Stimulated activated naive CD4-positive, alpha-beta T cell treated with Interleukin-2 at 50 U/mL for 16 hours (primary cell): ENCODE data around the gene RPS8.
"Not testable (repeated sequence)": the region's sequence is repeated elsewhere in the genome, so short reads cannot be mapped to it uniquely, and the experiment has no call there.

ENCODE experiments used
- DNase-seq: peaks from one replicate; lab custom pipeline; 2025; lab: John Stamatoyannopoulos, UW

RPS8 gene

DNA sequence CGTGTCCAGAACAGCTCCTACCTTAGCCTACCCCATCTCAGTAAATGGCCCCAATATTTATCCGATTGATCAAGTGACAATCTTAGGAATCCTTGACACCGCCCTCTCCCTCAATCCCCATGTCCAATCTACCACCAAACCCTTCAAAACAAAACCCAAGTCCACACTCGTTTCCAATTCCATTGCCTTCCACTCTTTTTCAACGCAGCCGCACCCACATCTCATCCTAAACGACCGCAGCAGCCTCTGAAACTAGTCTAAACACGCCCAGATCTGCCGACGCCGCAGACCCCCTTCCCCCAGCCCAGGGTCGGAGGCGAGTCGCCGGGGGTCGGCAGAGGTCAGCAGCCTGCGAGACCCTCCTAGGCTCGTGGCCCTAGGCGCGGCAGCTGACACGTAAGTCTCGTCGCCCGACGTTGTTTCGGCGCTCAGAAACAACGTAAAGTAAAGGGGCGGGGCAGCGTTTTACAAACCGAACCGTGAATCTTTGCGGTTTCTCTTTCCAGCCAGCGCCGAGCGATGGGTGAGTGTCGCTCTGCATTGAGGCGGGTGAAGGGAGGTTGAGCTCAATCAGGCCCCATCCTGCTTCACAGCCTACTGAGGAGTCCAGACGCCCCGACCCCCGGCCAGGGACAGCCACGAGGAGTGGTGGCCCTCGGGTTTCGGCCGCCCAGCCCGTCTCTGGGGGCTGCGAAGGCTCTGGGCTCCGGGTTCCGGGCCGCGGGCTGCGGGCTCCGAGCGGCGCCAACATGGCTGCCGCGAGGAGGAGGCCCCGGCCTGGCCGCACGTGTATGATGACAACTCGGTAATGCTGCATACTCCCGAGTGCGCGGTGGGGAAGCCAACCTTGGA, at the start of gene RPS8:
Gene RPS8, plus strand, starts transcription at position 463 of the 852 bp plus-strand sequence. Its CDS starts 57 bp downstream, at position 520.
- peak; percentile 89 for DNase-seq

DNA sequence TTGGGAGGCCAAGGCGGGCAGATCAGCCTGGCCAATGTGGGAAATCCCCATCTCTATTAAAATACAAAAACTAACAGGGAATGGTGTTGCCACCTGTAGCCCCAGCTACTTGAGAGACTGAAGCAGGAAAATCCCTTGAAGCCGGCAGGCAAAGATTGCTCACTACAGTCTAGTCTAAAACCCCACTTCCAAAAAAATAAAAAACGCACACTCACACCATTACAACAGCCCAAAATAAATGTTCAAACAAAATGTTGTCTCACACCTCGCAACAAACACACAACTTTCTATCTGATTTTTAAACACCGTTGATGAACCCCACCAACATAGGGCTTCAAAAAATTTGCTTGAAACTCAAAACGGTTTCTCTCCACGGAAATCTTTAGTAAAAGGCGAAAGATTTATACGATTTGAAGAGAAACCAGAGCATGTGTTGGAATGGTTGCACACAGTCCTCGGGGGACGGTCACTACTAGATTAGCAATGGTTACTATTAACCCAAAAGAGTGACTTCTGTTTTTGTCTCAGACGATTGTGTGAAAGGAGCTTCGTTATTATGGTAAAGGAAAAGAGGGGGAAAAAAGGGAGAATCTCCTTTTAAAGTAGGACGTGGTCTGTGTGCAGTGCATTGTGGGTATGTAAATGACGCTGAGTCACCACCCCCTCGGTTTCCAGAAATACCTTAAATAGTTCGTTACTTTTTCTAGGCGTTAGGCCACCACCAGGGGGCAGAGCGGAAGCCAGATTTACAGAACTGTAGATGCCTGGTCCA, 44.4 kb upstream of the RPS8 start, which contains the start of gene RNU5D-1:
Gene RNU5D-1, minus strand, starts transcription at position 430 of the 772 bp plus-strand sequence.
- DNase-seq = peak; percentile 90

- DNase-seq = no peak
Observed at GRCh38 chr1:44733365-44733764, 42.0 kb upstream of the RPS8 start.

DNA sequence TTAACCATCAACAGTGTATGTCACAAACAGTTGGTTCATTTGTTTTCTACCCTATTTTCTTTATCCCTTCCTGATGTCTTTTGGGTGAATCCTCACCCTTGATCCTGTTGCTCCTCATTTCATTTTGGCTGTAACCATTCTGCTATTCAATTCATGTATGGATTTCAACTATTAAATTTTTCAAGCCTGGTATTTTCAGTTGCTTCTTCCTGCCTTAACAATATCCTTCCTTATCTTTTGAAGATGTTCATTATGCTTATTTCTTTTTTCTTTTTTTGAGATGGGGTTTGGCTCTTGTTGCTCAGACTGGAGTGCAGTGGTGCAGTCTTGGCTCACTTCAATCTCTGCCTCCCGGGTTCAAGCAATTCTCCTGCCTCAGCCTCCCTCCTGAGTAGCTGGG, 41.6 kb upstream of the RPS8 start:
- DNase-seq = no peak

GRCh38 chr1:44735992-44736391, 39.3 kb upstream of the RPS8 start:
- no peak for DNase-seq

DNA sequence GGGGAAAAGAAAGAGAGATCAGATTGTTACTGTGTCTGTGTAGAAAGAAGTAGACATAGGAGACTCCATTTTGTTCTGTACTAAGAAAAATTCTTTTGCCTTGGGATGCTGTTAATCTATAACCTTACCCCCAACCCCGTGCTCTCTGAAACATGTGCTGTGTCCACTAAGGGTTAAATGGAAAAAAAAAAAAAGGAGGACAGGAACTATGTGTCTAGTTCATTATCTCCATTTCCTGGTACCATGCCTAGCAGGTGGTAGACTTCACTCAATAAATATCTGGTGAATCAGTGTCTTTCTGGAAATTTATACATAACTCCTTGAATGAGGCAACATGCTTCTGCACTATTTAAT, 36.4 kb upstream of the RPS8 start:
- DNase-seq = not testable (repeated sequence)

DNA sequence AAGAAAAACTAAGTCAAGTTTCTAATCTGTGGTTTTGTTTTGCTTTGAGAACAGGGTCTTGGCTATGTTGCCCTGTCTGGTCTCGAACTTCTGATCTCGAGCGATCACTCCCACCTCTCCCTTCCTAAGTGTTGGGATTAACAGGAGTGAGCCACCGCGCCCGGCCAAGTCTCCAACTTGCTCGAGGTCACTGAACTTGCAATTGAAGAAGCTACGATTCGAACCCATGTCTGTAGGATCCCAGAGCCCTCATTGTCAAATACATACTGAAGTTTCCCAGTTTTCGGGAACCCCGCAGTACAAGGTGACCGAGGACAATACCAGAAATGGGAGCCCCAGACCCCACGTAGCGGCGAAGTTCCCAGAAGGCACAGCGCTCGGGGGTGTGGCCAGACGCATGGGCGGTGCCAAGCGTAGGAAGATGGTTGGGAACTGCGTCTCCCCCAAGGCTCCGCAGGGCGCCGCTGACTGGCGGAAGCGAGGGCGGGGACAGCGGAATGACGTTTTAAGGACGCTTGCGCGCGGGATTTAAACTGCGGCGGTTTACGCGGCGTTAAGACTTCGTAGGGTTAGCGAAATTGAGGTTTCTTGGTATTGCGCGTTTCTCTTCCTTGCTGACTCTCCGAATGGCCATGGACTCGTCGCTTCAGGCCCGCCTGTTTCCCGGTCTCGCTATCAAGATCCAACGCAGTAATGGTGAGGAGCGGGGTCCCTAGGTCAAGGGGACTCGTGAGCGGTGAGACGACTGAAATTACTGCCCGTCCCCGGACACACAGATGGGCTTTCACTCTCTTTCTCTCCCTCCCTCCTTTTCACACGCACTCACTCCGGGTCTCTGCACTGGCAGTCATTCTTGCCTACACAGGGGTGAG, 35.8 kb upstream of the RPS8 start, which contains the start of gene KIF2C:
Gene KIF2C, plus strand, starts transcription at position 531 of the 872 bp plus-strand sequence. Its CDS starts 96 bp downstream, at position 627.
- peak; percentile 97 for DNase-seq

GRCh38 chr1:44740179-44740617, 35.1 kb upstream of the RPS8 start:
- no peak for DNase-seq

DNA sequence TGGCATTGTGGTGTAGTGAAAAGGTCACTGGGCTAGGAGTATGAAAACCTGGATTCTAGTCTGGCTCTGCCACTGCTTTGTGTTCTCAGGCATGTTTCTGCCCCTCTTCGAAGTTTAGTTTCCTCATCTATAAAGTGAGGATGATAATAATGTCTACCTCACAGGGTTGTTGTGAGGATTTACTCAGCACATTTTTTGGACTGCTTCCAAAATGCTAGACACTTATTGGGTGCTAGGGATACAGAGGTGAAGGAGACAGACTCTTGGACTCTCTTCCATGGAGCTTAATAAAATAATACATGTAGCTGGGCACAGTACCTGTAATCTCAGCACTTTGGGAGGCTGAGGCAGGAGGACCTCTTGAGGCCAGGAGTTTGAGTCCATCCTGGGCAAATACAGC, 32.1 kb upstream of the RPS8 start:
- DNase-seq = no peak

- no peak for DNase-seq
Observed at GRCh38 chr1:44747878-44748277, 27.5 kb upstream of the RPS8 start.

DNA sequence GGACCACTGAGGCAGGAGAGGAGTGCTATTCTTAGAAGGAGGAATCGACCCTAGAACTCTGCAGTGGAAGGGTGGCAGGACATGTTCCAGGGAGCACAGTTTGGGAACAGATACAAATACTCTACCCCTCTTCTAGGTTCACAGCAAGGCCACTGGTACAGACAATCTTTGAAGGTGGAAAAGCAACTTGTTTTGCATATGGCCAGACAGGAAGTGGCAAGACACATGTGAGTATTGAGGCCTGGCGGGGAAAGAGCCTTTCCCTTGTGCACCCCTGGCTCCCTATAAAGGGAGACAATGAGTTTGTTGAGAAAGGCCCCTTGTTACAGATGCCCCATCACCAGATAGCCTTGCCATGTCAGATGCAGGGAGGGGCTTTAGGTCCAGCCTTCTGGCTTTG, 17.9 kb upstream of the RPS8 start:
- no peak for DNase-seq

GRCh38 chr1:44759077-44759476, 16.3 kb upstream of the RPS8 start:
- DNase-seq = no peak

DNA sequence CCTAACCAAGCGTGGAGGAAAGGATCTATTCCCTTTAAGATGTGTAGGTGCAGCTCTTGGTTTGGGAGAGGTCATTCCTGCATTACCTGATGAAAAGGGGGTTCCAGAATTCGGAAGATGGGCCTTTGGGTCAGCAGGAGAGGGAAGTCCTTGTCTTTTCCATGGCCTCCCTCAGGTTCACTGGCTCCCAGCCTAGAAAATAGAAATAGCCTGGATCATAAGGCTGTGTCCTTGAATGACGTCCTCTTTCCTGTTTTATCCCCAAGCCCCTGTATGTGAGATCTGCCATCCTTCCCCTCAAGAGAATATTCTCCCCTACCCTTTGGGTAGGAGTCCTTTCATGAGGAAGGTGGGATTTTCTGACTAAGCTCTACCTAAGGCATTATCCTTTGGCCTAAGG, 14.5 kb upstream of the RPS8 start:
- no peak for DNase-seq

DNA sequence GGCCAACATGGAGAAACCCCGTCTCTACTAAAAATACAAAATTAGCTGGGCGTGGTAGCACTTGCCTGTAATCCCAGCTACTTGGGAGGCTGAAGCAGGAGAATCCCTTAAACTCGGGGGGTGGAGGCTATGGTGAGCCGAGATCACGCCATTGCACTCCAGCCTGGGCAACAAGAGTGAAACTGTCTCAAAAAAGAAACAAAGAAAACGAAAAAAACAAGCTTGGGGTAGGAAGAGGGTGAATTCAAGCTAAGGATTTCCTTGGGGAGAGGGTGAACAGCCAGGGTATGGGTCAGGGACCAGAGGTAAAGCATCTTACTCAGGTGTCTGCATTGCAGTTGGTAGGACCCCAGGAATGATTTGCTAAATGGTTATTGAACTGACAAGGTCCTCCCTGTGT, 8.9 kb upstream of the RPS8 start:
- not testable (repeated sequence) for DNase-seq

DNA sequence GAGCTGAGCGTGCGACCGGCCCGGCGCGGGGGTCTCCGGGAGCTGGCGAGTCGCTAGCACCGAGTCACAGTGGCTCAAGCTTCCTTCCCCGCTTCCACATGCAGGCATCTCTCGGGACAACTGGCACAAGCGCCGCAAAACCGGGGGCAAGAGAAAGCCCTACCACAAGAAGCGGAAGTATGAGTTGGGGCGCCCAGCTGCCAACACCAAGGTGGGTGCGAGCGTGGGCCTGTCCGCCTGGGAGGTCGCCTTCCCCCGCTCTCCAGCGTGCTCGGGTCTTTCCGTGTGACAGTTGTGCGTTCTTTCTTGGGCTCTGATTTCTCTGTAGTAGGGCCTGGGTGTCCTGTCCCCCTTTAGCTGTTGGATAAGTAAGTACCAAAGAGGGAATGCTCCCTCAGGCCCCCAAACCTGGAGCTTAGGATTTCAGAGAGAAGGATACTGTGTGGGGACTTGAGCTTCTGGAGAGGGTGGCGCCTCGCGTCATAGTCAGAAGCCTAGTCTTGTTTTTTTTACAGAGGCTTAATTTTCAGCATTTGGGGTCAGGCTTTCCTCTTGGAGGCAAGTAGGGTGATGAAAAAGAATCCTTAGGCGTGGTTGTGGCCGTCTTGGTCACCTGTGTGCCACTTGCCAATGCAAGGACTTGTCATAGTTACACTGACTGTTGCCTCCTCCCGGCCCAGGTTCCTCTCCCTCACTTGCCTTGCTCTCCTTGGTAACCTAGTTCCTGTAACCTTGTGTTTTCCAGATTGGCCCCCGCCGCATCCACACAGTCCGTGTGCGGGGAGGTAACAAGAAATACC, 790 bp downstream of the RPS8 start:
- DNase-seq = peak; percentile 50

GRCh38 chr1:44776730-44777068, 1.4 kb downstream of the RPS8 start:
- DNase-seq = no peak

- DNase-seq = no peak
Observed at GRCh38 chr1:44777547-44777946, 2.2 kb downstream of the RPS8 start.

- no peak for DNase-seq
Observed at GRCh38 chr1:44777969-44778635, 2.8 kb downstream of the RPS8 start.

DNA sequence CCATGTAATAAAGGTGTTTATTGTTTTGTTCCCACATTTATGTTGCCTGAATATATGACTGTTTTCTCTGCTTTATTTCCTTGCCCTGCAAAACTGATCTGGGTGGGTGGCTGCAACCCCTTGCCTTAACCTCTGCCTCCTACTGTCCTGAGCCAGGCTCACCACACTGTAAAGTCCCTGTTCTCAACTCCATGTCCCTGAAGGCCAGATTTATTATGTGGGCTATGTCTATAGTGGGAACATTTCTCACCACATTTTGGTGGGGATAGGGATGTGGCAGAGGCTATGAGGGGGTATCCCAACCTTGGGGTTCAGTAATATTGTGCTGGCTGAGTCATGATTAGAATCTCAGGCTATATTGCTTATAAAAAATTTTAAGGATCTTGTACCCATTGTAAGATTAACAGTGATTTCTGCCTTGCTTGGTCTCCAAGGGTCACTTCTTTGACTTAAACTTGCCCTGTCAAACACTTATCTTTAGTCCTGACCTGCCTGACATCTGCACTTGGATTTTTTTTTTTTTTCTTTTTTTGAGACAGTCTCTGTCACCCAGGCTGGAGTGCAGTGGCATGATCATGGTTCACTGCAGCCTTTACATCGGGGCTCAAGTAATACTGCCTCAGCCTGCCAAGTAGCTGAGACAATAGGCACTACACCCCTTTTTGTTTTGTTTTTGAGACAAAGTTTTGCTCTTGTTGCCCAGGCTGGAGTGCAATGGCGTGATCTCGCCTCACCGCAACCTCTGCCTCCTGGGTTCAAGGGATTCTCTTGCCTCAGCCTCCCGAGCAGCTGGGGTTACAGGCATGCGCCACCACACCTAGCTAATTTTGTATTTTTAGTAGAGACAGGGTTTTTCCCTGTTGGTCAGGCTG, 3.6 kb downstream of the RPS8 start:
- no peak for DNase-seq
